Karpas-422 (cell line): ENCODE data around the gene ZNF782. TPM values are rescaled to one million over a fixed set of nuclear protein-coding genes. Genes with fewer than 3 reads are reported as not detected.
"Not testable (repeated sequence)": the region's sequence is repeated elsewhere in the genome, so short reads cannot be mapped to it uniquely, and the experiment has no call there.

Source experiments
- DNase-seq: peaks from one replicate; pipeline ENCODE4 v3.0.0-alpha.2; 2015
- H2AFZ ChIP-seq: fragments of 200-600 bp; sonication (generic); 2 replicates; pipeline ENCODE4 v1.6.1; 2014; ENCODE audit warnings: antibody characterized with exemption, low read length, mixed read lengths
- H3K27ac ChIP-seq: fragments of 200-600 bp; sonication (generic); 2 replicates; pipeline ENCODE4 v1.5.1; 2014; ENCODE audit warnings: mild to moderate bottlenecking, low read length, moderate library complexity
- H3K27me3 ChIP-seq: fragments of 200-600 bp; sonication (generic); 2 replicates; pipeline ENCODE4 v1.6.1; 2014; ENCODE audit warnings: low read length, mixed read lengths
- H3K36me3 ChIP-seq: fragments of 200-600 bp; sonication (generic); 2 replicates; pipeline ENCODE4 v1.6.1; 2014; ENCODE audit warnings: low read length, mixed read lengths; ENCODE audit not compliant: insufficient read depth
- H3K4me1 ChIP-seq: fragments of 200-600 bp; sonication (generic); 2 replicates; pipeline ENCODE4 v1.6.1; 2014; ENCODE audit warnings: mild to moderate bottlenecking, low read length, mixed read lengths
- H3K4me2 ChIP-seq: fragments of 200-600 bp; sonication (generic); 2 replicates; pipeline ENCODE4 v1.6.1; 2014; ENCODE audit warnings: low read length, low read depth, mild to moderate bottlenecking; ENCODE audit not compliant: poor library complexity, severe bottlenecking
- H3K4me3 ChIP-seq: fragments of 200-600 bp; sonication (generic); 2 replicates; pipeline ENCODE4 v1.5.1; 2014; ENCODE audit warnings: mild to moderate bottlenecking, antibody characterized with exemption, low read length, mixed read lengths
- H3K79me2 ChIP-seq: fragments of 200-600 bp; sonication (generic); 2 replicates; pipeline ENCODE4 v1.6.1; 2014; ENCODE audit warnings: mild to moderate bottlenecking, low read length, mixed read lengths
- H3K9ac ChIP-seq: fragments of 200-600 bp; sonication (generic); 2 replicates; pipeline ENCODE4 v1.6.0; 2014; ENCODE audit warnings: low read length
- H3K9me2 ChIP-seq: fragments of 200-600 bp; sonication (generic), shearing (Covaris generic); replicated peaks from 2 replicates; pipeline ENCODE4 v1.6.0; 2014; ENCODE audit warnings: mild to moderate bottlenecking, low read length, moderate library complexity; ENCODE audit not compliant: insufficient read depth
- H3K9me3 ChIP-seq: fragments of 300-700, 200-600 bp; sonication (generic); 2 replicates; pipeline ENCODE4 v1.6.1; 2014; ENCODE audit warnings: low read length, mixed read lengths
- H4K20me1 ChIP-seq: fragments of 200-600 bp; sonication (generic); 2 replicates; pipeline ENCODE4 v1.6.1; 2014; ENCODE audit warnings: mild to moderate bottlenecking, antibody characterized with exemption, low read length, low read depth; ENCODE audit not compliant: insufficient read depth
- total RNA-seq: library from RNA; depleted of rRNA; stranded (reverse); fragments of >200 nt; shearing (Covaris generic); gene quantifications from 2 replicates; pipeline ENCODE4 v1.2.3, GENCODE V29; 2014; ENCODE audit warnings: low replicate concordance; rRNA removed

The ZNF782 gene
- 8.9 and 11.0 TPM in 2 replicates for total RNA-seq

GRCh38 chr9:96853781-96854650 is at the start of gene ZNF782:
ZNF782 (minus strand) TSS chr9:96854514; CDS start chr9:96851961, 2,553 bp downstream.
- peak within 1 kb of the TSS; percentile 77; the same call in 1 of the 2 replicates for H2AFZ ChIP-seq
- peak; percentile 96 for DNase-seq
- peaks cover 19% of the 10 kb centered on the region for H3K4me1 ChIP-seq
- peaks cover 52% of the 10 kb centered on the region for H3K79me2 ChIP-seq
- no peaks in the 10 kb centered on the region for H3K27me3 ChIP-seq
- peak within 1 kb of the TSS; percentile 88 for H3K9ac ChIP-seq
- peak within 1 kb of the TSS; percentile 80 for H3K4me2 ChIP-seq
- no peaks in the 10 kb centered on the region for H4K20me1 ChIP-seq
- no peaks in the 10 kb centered on the region for H3K9me2 ChIP-seq
- H3K36me3 ChIP-seq, result peaks cover 31% of the 10 kb centered on the region
- H3K4me3 ChIP-seq, result peak within 1 kb of the TSS; percentile 84
- peak within 1 kb of the TSS; percentile 28; the same call in 1 of the 2 replicates for H3K27ac ChIP-seq
- H3K9me3 ChIP-seq, result peaks cover 6% of the 10 kb centered on the region

GRCh38 chr9:96900010-96900409 is 45.7 kb upstream of the ZNF782 start:
- not testable (repeated sequence) for H3K9me2 ChIP-seq, H3K9me3 ChIP-seq, DNase-seq, H2AFZ ChIP-seq, H3K79me2 ChIP-seq, H3K27me3 ChIP-seq, H3K27ac ChIP-seq, H3K4me3 ChIP-seq, H3K4me2 ChIP-seq, H3K9ac ChIP-seq, H3K4me1 ChIP-seq, H4K20me1 ChIP-seq
- H3K36me3 ChIP-seq, result peaks cover 12% of the 10 kb centered on the region; the same call in 1 of the 2 replicates

DNA sequence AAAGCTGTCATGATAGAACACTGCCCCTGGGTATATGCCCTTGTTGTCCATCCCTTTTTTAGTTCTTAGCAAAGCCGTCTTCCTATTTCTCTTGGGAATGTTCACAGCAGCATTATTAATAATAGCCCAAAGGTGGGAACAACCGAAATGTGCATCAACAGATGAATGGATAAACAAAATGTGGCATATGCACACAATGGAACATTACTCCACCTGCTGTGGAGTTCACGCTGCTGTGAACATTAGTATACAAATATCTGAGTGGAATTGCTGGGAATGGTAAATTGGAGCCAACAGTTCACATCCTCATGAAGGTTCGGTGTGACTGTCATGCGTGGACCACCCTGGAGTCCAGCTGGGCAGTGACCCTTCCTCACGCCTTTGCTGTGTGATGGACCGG is 37.8 kb upstream of the ZNF782 start:
- H3K4me2 ChIP-seq, result no peak overlapping the region
- no peaks in the 10 kb centered on the region for H3K4me1 ChIP-seq
- H2AFZ ChIP-seq, result no peak overlapping the region
- no peak for DNase-seq
- peaks cover 34% of the 10 kb centered on the region; the same call in 1 of the 2 replicates for H3K36me3 ChIP-seq
- H3K9me2 ChIP-seq, result no peaks in the 10 kb centered on the region
- no peaks in the 10 kb centered on the region for H3K9me3 ChIP-seq
- no peak overlapping the region for H3K4me3 ChIP-seq
- H4K20me1 ChIP-seq, result no peaks in the 10 kb centered on the region
- no peak overlapping the region for H3K27ac ChIP-seq
- no peaks in the 10 kb centered on the region for H3K79me2 ChIP-seq
- H3K27me3 ChIP-seq, result no peaks in the 10 kb centered on the region
- H3K9ac ChIP-seq, result no peak overlapping the region

GRCh38 chr9:96888591-96888990 is 34.3 kb upstream of the ZNF782 start:
- H3K27ac ChIP-seq, result no peak overlapping the region
- H3K27me3 ChIP-seq, result no peaks in the 10 kb centered on the region
- no peak for DNase-seq
- no peaks in the 10 kb centered on the region for H3K4me1 ChIP-seq
- no peaks in the 10 kb centered on the region for H3K79me2 ChIP-seq
- peaks cover 18% of the 10 kb centered on the region; the same call in 1 of the 2 replicates for H3K36me3 ChIP-seq
- H3K9ac ChIP-seq, result no peak overlapping the region
- H3K9me3 ChIP-seq, result no peaks in the 10 kb centered on the region
- no peaks in the 10 kb centered on the region for H4K20me1 ChIP-seq
- no peak overlapping the region for H3K4me2 ChIP-seq
- H3K9me2 ChIP-seq, result no peaks in the 10 kb centered on the region
- H3K4me3 ChIP-seq, result no peak overlapping the region
- no peak overlapping the region for H2AFZ ChIP-seq

DNA sequence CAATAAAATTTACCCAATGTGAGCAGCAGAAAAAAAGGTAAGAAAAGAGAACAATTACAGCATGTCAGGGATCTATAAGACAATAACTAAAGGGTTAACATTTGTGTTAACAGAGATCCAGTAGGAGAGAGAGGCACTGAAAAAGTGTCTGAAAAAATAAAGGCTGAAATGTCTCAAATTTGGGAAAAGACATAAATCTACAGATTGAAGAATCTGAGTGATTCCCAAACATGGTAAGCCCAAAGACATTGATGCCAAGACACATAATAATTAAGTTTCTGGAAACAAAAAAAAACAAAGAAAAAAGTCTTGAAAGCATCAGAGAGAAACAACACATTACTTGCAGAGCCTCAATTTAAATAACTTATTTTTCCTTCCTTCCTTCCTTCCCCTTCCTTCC is 31.1 kb upstream of the ZNF782 start:
- no peak overlapping the region for H3K9ac ChIP-seq
- no peaks in the 10 kb centered on the region for H3K4me1 ChIP-seq
- no peaks in the 10 kb centered on the region for H4K20me1 ChIP-seq
- no peak overlapping the region for H3K4me2 ChIP-seq
- no peaks in the 10 kb centered on the region for H3K9me3 ChIP-seq
- no peaks in the 10 kb centered on the region for H3K79me2 ChIP-seq
- DNase-seq, result no peak
- no peaks in the 10 kb centered on the region for H3K27me3 ChIP-seq
- H2AFZ ChIP-seq, result no peak overlapping the region
- H3K9me2 ChIP-seq, result no peaks in the 10 kb centered on the region
- peaks cover 2% of the 10 kb centered on the region; the same call in 1 of the 2 replicates for H3K36me3 ChIP-seq
- no peak overlapping the region for H3K4me3 ChIP-seq
- no peak overlapping the region for H3K27ac ChIP-seq

DNA sequence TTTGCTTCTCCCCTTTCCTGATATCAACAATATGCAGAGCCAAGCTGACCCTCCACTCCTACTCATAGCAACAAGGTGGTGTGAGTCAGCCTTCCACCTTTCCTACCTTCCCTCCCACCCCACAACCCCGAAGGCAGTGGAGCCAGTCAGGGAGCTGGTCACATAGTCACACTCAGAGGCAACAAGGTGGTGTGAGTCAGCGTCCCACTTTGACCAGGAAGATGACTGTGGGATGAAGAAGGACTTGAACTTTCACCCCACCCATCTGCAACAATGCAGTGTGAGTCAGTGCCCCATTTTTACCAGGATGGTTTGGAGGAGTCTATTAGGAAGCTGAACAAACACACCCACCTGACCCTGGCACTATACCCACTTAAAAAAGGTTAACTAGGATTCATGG is 30.1 kb upstream of the ZNF782 start:
- Histone ChIP-seq H3K27ac (no peak overlapping the region), H3K79me2 (no peaks in the 10 kb centered on the region), H3K4me3 (no peak overlapping the region), H3K9me2 (no peaks in the 10 kb centered on the region), H3K9me3 (no peaks in the 10 kb centered on the region), H4K20me1 (no peaks in the 10 kb centered on the region), H3K4me1 (no peaks in the 10 kb centered on the region), H3K4me2 (no peak overlapping the region), H3K27me3 (no peaks in the 10 kb centered on the region), H3K36me3 (no peaks in the 10 kb centered on the region), H2AFZ (no peak overlapping the region), H3K9ac (no peak overlapping the region)
- DNase-seq, result no peak

DNA sequence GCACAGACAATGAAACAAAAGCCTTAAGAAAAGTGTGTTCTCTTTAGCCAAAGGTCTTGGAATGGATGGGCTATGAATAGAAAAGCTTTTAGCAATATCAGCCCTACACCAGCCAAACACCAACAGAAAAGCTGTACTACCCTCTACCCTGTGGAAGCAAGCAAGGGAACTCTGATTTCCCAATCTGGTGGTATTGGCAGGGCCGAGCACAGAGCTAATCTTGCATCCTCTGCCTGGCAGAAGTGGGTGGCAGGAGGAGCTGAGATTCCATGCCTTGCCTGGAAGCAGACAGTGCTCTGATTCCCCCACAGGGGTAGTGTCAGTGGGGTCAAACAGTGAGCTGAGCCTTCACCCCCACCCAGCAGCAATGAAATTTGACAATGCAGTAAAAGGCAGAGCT is 29.6 kb upstream of the ZNF782 start:
- no peaks in the 10 kb centered on the region for H3K4me1 ChIP-seq
- no peak overlapping the region for H2AFZ ChIP-seq
- no peak overlapping the region for H3K27ac ChIP-seq
- no peaks in the 10 kb centered on the region for H4K20me1 ChIP-seq
- H3K4me2 ChIP-seq, result no peak overlapping the region
- H3K36me3 ChIP-seq, result no peaks in the 10 kb centered on the region
- no peak overlapping the region for H3K4me3 ChIP-seq
- H3K27me3 ChIP-seq, result no peaks in the 10 kb centered on the region
- no peak overlapping the region for H3K9ac ChIP-seq
- no peaks in the 10 kb centered on the region for H3K79me2 ChIP-seq
- no peaks in the 10 kb centered on the region for H3K9me2 ChIP-seq
- no peak for DNase-seq
- H3K9me3 ChIP-seq, result no peaks in the 10 kb centered on the region

GRCh38 chr9:96877269-96877668 is 23.0 kb upstream of the ZNF782 start:
- Histone ChIP-seq H3K9me2 (no peaks in the 10 kb centered on the region), H3K9ac (no peak overlapping the region), H3K9me3 (no peaks in the 10 kb centered on the region), H3K79me2 (no peaks in the 10 kb centered on the region), H4K20me1 (no peaks in the 10 kb centered on the region), H3K4me3 (no peak overlapping the region), H3K27ac (no peak overlapping the region), H2AFZ (no peak overlapping the region), H3K36me3 (no peaks in the 10 kb centered on the region), H3K4me2 (no peak overlapping the region), H3K4me1 (peaks cover 36% of the 10 kb centered on the region), H3K27me3 (no peaks in the 10 kb centered on the region)
- DNase-seq, result no peak
